Neutrophil (primary cell): ENCODE data around the gene PPCDC.
A peak's percentile ranks its signal among the peaks of the same experiment; 100 is the strongest.
"Not testable (repeated sequence)": the region's sequence is repeated elsewhere in the genome, so short reads cannot be mapped to it uniquely, and the experiment has no call there.

Experiments used
- H3K27ac ChIP-seq: fragments of 200-600 bp; sonication (generic); 2 replicates; pipeline ENCODE4 v1.5.1; 2016; ENCODE audit warnings: mild to moderate bottlenecking, moderate library complexity
- H3K27me3 ChIP-seq: fragments of 200-600 bp; sonication (generic); 2 replicates; pipeline ENCODE4 v1.6.0; 2016; ENCODE audit warnings: mild to moderate bottlenecking
- H3K36me3 ChIP-seq: fragments of 200-600 bp; sonication (generic); 2 replicates; pipeline ENCODE4 v1.5.1; 2017
- H3K4me1 ChIP-seq, 2 experiments: fragments of 200-600 bp in 1 of 2; sonication (generic) in 1 of 2; 1 replicate in 1 of 2; 2 replicates in 1 of 2; pipeline versions ENCODE4 v1.5.1 to v1.6.1; 2013 to 2016; ENCODE audit warnings: low read depth in 1 of 2, low read length in 1 of 2, mild to moderate bottlenecking in 1 of 2, moderate library complexity in 1 of 2; ENCODE audit not compliant: control insufficient read depth in 1 of 2, insufficient read depth in 1 of 2
- H3K4me3 ChIP-seq, 2 experiments: fragments of 200-600 bp in 1 of 2; sonication (generic) in 1 of 2; 1 replicate in 1 of 2; 2 replicates in 1 of 2; pipeline ENCODE4 v1.5.1; 2013 to 2016; ENCODE audit warnings: low read depth in 1 of 2, low read length in 1 of 2, mild to moderate bottlenecking in 1 of 2, moderate library complexity in 1 of 2
- H3K9me3 ChIP-seq: fragments of 200-600 bp; sonication (generic); 2 replicates; pipeline ENCODE4 v1.5.1; 2016
- TF ChIP-seq, protein P1 (sequence below): fragments of 200-600 bp; sonication (generic); IDR thresholded peaks from 2 replicates; pipeline ENCODE4 v1.5.1; 2016; ENCODE audit warnings: antibody characterized with exemption

The PPCDC gene

DNA sequence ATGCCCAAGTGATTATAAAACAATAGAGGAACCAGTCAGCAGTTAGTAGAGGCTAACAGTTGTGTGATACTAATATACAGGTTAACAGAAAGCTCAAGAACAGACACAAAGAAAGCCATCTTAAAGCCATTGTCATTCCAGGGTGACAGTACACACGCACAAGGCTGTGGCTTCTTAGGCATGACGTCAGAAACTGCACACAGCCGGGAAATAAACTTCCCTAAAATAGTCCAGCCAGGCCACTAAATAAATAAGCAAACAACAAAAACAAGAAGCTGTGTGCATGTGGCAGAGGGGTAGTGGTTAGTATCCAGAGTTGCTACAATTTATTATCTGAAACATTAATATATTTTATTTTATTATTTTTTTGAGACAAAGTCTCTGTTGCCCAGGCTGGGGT is 49.8 kb downstream of the PPCDC start:
- Histone ChIP-seq H3K4me3 (peak overlapping the region in 1 of 2 experiments; percentile 39), H3K36me3 (no peaks in the 10 kb centered on the region), H3K9me3 (no peaks in the 10 kb centered on the region), H3K27me3 (no peaks in the 10 kb centered on the region), H3K27ac (peak overlapping the region; percentile 96), H3K4me1 (peaks cover 71 to 83% of the 10 kb centered on the region in 2 experiments)
- TF ChIP-seq, protein P1, sequence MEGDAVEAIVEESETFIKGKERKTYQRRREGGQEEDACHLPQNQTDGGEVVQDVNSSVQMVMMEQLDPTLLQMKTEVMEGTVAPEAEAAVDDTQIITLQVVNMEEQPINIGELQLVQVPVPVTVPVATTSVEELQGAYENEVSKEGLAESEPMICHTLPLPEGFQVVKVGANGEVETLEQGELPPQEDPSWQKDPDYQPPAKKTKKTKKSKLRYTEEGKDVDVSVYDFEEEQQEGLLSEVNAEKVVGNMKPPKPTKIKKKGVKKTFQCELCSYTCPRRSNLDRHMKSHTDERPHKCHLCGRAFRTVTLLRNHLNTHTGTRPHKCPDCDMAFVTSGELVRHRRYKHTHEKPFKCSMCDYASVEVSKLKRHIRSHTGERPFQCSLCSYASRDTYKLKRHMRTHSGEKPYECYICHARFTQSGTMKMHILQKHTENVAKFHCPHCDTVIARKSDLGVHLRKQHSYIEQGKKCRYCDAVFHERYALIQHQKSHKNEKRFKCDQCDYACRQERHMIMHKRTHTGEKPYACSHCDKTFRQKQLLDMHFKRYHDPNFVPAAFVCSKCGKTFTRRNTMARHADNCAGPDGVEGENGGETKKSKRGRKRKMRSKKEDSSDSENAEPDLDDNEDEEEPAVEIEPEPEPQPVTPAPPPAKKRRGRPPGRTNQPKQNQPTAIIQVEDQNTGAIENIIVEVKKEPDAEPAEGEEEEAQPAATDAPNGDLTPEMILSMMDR = peak; percentile 43

DNA sequence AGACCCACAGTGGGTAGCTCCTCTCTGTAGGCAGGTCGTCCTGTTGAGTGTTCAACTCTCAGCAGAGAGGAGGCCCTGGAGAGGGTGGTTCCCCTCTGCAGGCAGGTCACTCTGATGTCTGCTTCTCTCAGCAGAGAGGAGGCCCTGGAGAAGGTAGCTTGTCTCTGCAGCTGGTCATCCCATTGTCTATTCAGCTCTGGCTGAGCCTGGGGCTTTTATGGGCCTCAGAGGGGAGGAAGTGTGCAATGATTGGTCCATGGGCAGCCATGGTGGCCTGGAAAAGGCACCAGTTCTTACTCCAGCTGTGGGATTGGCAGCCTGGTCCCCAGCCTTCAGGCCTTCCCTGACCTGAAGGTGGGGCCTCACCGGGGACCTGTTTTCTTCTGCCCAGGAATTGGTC is 52.9 kb downstream of the PPCDC start:
- Histone ChIP-seq H3K36me3 (no peaks in the 10 kb centered on the region), H3K4me1 (peaks cover 41 to 56% of the 10 kb centered on the region in 2 experiments), H3K9me3 (no peaks in the 10 kb centered on the region), H3K4me3 (no peak overlapping the region), H3K27ac (peak overlapping the region; percentile 68), H3K27me3 (no peaks in the 10 kb centered on the region)
- TF ChIP-seq, protein P1 = no peak

GRCh38 chr15:75077551-75077961 is 54.2 kb downstream of the PPCDC start:
- H3K9me3 ChIP-seq, H3K27me3 ChIP-seq, H3K4me3 ChIP-seq, H3K36me3 ChIP-seq: not testable (repeated sequence)
- H3K4me1 ChIP-seq = peaks cover 38 to 56% of the 10 kb centered on the region in 2 experiments
- H3K27ac ChIP-seq = peak overlapping the region; percentile 68

GRCh38 chr15:75081150-75081549 is 57.8 kb downstream of the PPCDC start:
- TF ChIP-seq, protein P1 = no peak
- H3K9me3 ChIP-seq = no peaks in the 10 kb centered on the region
- H3K4me1 ChIP-seq = peaks cover 22 to 38% of the 10 kb centered on the region in 2 experiments
- no peaks in the 10 kb centered on the region for H3K27me3 ChIP-seq
- no peaks in the 10 kb centered on the region for H3K36me3 ChIP-seq
- H3K4me3 ChIP-seq = no peak overlapping the region
- peak overlapping the region; percentile 3 for H3K27ac ChIP-seq

- H3K9me3 ChIP-seq = no peaks in the 10 kb centered on the region
- peaks cover 14 to 24% of the 10 kb centered on the region in 2 experiments for H3K4me1 ChIP-seq
- no peak overlapping the region for H3K4me3 ChIP-seq
- TF ChIP-seq, protein P1 = no peak
- no peaks in the 10 kb centered on the region for H3K27me3 ChIP-seq
- no peak overlapping the region for H3K27ac ChIP-seq
- no peaks in the 10 kb centered on the region for H3K36me3 ChIP-seq
Observed at GRCh38 chr15:75082689-75083088, 59.3 kb downstream of the PPCDC start.

GRCh38 chr15:75085708-75086107 is 62.3 kb downstream of the PPCDC start:
- not testable (repeated sequence) for H3K9me3 ChIP-seq, H3K27ac ChIP-seq, H3K36me3 ChIP-seq, H3K4me3 ChIP-seq, H3K27me3 ChIP-seq
- H3K4me1 ChIP-seq = peaks cover 22 to 26% of the 10 kb centered on the region in 2 experiments
